ENCODE results near the gene GOLGA6L4.
"Not testable (repeated sequence)": the region's sequence is repeated elsewhere in the genome, so short reads cannot be mapped to it uniquely, and the experiment has no call there.

The GOLGA6L4 gene, protein sequence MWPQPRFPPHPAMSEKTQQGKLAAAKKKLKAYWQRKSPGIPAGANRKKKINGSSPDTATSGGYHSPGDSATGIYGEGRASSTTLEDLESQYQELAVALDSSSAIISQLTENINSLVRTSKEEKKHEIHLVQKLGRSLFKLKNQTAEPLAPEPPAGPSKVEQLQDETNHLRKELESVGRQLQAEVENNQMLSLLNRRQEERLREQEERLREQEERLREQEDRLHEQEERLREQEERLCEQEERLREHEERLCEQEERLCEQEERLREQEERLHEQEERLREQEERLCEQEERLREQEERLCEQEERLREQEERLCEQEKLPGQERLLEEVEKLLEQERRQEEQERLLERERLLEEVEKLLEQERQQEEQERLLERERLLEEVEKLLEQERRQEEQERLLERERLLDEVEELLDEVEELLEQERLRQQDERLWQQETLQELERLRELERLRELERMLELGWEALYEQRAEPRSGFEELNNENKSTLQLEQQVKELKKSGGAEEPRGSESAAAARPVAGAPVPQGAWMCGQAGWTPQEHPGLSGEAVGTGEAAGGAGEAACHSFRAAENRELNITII

DNA sequence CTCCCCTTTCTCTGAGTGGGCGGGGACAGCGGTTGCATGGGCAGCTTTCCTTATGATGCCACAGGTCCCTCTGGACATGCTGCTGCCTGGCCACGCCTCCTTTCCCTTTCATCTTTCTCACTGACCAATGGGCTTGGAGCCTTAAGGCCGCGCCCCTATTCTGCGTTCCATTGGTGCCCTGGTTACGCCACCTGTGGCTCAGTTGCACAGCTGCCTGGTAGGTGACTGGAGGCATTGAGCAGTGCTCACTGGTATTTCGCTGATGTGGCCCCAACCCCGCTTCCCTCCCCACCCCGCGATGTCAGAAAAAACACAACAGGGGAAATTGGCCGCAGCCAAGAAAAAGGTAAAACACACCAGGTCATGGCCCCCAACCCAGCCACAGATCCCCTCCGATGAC is at the start of gene GOLGA6L4:
TSS of gene GOLGA6L4 (plus strand) at position 201 of the 400 bp plus-strand sequence. CDS start at position 263, 62 bp downstream.
- not testable (repeated sequence) for H3K4me3 ChIP-seq (ENCODE audit: low read depth in 1 of 2, low read length in 2 of 2); H3K4me1 ChIP-seq (ENCODE audit: insufficient read depth, low read length); H3K36me3 ChIP-seq (ENCODE audit: insufficient read depth, low read length); H3K27me3 ChIP-seq (ENCODE audit: control insufficient read depth in 1 of 2, insufficient read depth in 2 of 2, low read length in 2 of 2); H3K9me3 ChIP-seq (ENCODE audit: low read length); H3K9ac ChIP-seq (ENCODE audit: low read length); H3K27ac ChIP-seq (ENCODE audit: low read depth, low read length)

DNA sequence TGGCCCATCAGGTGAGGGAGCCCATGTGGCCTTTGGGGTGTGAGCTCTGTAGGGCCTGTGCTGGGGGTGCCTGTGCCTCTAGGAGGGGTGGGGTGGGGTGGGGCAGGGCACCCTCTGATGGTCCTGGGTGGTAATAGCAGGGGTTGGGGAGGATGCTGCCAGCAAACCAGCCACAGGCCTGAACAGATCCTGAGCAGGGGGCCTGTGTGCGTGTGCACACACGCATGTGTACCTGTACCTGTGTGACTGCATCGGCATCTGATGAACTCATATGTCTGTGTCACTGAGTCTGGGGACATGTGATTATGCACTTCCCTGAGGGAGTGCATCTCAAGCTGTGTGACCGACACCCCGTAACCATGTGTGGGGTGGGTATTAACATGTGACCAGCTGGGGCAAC is 42.6 kb upstream of the GOLGA6L4 start:
- H3K27me3 ChIP-seq (ENCODE audit: control insufficient read depth in 1 of 2, insufficient read depth in 2 of 2, low read length in 2 of 2); H3K4me3 ChIP-seq (ENCODE audit: low read depth in 1 of 2, low read length in 2 of 2); H3K36me3 ChIP-seq (ENCODE audit: insufficient read depth, low read length); H3K27ac ChIP-seq (ENCODE audit: low read depth, low read length); H3K9ac ChIP-seq (ENCODE audit: low read length); H3K4me1 ChIP-seq (ENCODE audit: insufficient read depth, low read length); H3K9me3 ChIP-seq (ENCODE audit: low read length): not testable (repeated sequence)

DNA sequence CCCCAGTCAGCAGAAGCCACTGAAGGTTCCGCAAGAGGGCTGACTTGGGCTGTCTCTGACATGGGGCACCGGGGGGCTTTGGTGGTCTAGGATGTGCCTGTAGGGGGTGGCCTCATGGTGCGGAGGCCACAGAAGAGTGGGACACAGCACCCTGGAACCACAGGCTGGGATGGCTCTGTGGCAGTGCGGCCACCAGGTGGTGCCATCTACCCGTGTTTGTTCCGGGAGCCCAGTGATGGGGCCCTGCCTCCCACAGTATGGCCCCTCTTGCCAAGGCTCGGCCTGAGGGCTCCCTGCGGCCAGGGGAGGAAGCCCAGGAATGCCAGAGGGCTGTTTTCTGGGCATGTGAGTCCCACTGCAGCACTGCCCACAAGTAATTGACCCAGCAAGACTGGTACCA is 40.0 kb upstream of the GOLGA6L4 start:
- H3K9me3 ChIP-seq (ENCODE audit: low read length); H3K4me3 ChIP-seq (ENCODE audit: low read depth in 1 of 2, low read length in 2 of 2); H3K36me3 ChIP-seq (ENCODE audit: insufficient read depth, low read length); H3K27me3 ChIP-seq (ENCODE audit: control insufficient read depth in 1 of 2, insufficient read depth in 2 of 2, low read length in 2 of 2); H3K27ac ChIP-seq (ENCODE audit: low read depth, low read length); H3K4me1 ChIP-seq (ENCODE audit: insufficient read depth, low read length); H3K9ac ChIP-seq (ENCODE audit: low read length): not testable (repeated sequence)

DNA sequence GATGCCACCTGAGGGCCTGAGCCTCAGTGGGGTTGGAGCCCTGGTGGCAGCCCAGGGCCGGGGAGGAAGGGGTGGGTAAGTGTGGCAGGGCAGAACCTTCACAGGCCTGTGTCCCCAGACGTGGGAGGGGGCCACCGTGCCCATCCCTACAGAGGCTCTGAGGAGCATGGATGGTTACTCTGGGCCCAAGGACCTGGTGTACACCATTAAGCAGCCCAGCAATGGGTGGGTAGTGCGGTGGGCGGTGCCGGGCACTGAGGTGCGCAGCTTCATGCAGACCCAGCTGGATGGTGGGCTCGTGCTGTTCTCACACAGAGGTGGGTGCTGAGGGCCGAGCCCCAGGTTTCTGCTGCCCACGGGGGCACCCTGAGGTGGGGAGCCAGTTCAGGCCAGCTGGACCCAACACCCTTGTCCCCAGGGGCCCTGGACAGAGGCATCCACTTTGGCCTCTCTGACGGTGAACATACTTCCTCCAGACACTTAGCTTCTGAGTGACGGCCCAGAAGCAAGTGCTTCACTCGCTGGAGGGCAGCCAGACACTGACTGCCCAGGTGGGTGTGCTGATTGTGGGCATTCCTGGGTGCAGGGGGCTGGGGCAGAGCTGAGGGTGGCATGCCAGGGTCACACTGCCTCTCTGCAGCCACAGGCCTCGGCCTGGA is 38.9 kb upstream of the GOLGA6L4 start:
- H3K36me3 ChIP-seq (ENCODE audit: insufficient read depth, low read length); H3K9me3 ChIP-seq (ENCODE audit: low read length); H3K9ac ChIP-seq (ENCODE audit: low read length); H3K4me3 ChIP-seq (ENCODE audit: low read depth in 1 of 2, low read length in 2 of 2); H3K27ac ChIP-seq (ENCODE audit: low read depth, low read length); H3K4me1 ChIP-seq (ENCODE audit: insufficient read depth, low read length); H3K27me3 ChIP-seq (ENCODE audit: control insufficient read depth in 1 of 2, insufficient read depth in 2 of 2, low read length in 2 of 2): not testable (repeated sequence)

DNA sequence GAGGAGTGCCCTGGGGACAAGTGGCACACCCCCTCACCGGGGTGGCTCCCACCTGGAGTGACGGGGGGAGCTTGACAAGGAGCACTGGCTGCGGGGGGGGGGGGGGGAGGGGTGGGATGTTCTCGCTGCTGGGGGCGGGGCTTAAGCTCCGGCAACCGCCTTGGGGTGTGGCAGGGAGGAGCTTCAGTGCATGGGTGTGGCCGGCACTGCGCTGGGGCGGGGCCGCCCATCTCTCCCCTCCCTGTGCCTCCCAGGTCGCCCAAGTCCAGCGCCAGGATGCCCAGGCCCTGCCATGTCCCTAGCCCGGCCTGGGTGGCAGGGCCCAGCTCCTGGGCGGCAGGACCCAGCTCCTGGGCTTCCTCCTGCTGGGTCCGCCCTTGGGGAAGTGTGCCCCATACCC is 35.7 kb upstream of the GOLGA6L4 start:
- not testable (repeated sequence) for H3K9me3 ChIP-seq (ENCODE audit: low read length); H3K27me3 ChIP-seq (ENCODE audit: control insufficient read depth in 1 of 2, insufficient read depth in 2 of 2, low read length in 2 of 2); H3K4me3 ChIP-seq (ENCODE audit: low read depth in 1 of 2, low read length in 2 of 2); H3K36me3 ChIP-seq (ENCODE audit: insufficient read depth, low read length); H3K9ac ChIP-seq (ENCODE audit: low read length); H3K27ac ChIP-seq (ENCODE audit: low read depth, low read length); H3K4me1 ChIP-seq (ENCODE audit: insufficient read depth, low read length)

DNA sequence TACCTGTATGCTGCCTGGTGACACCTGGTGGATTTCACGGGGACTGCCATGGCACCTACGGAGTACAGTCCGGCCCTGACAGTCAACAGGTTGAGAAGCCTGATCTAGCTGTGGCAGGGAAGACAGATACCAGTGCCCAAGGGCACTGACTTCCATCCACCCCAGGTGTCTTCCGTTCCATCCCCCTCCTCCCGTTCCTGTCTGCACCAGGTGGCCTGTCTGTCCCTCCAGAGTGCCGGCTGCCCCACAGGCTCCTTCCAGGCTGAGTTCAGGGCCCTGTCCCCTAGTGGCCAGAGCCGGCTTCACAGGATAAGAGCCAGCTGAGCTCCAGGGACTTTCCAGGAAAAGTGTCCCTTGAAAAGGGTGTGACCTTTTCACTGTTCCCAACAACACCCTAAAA is 10.9 kb downstream of the GOLGA6L4 start:
- not testable (repeated sequence) for H3K4me1 ChIP-seq (ENCODE audit: insufficient read depth, low read length); H3K27me3 ChIP-seq (ENCODE audit: control insufficient read depth in 1 of 2, insufficient read depth in 2 of 2, low read length in 2 of 2); H3K27ac ChIP-seq (ENCODE audit: low read depth, low read length); H3K36me3 ChIP-seq (ENCODE audit: insufficient read depth, low read length); H3K4me3 ChIP-seq (ENCODE audit: low read depth in 1 of 2, low read length in 2 of 2); H3K9ac ChIP-seq (ENCODE audit: low read length); H3K9me3 ChIP-seq (ENCODE audit: low read length)

Measured in muscle layer of colon (tissue), 2 donors.